SK-N-MC (cell line): ENCODE results near the gene SDE2.
"Not testable (repeated sequence)": the region's sequence is repeated elsewhere in the genome, so short reads cannot be mapped to it uniquely, and the experiment has no call there.

Experiments
- DNase-seq: peaks from one replicate; pipeline ENCODE4 v3.0.0-alpha.2; 2011; ENCODE audit warnings: low read depth, low spot score
- H3K27ac ChIP-seq: fragments of 200-600 bp; sonication (generic); 2 replicates; pipeline ENCODE4 v1.5.1; 2016; ENCODE audit warnings: mixed run types
- H3K36me3 ChIP-seq: fragments of 200-600 bp; sonication (generic); 2 replicates; pipeline ENCODE4 v1.6.1; 2017; ENCODE audit warnings: antibody characterized with exemption, low read length, mixed read lengths; ENCODE audit not compliant: insufficient read depth
- H3K4me3 ChIP-seq: fragments of 200-600 bp; sonication (generic); 2 replicates; pipeline ENCODE4 v1.5.1; 2016
- H3K9ac ChIP-seq: fragments of 200-600 bp; sonication (generic); 2 replicates; pipeline ENCODE4 v1.8.0; 2017; ENCODE audit warnings: mixed run types, mixed read lengths; ENCODE audit not compliant: insufficient read length
- H3K9me3 ChIP-seq: fragments of 200-600 bp; sonication (generic); 2 replicates; pipeline ENCODE4 v1.6.1; 2017; ENCODE audit warnings: low read depth, mild to moderate bottlenecking, antibody characterized with exemption, low read length, moderate library complexity, mixed read lengths
- EZH2 ChIP-seq: fragments of 200-600 bp; sonication (generic); IDR thresholded peaks from one replicate; pipeline ENCODE4 v1.6.1; 2017; ENCODE audit warnings: antibody characterized with exemption
- FOXP2 ChIP-seq: optimal IDR thresholded peaks from 2 replicates; pipeline ENCODE3; 2011; ENCODE audit warnings: mild to moderate bottlenecking, moderate library complexity; ENCODE audit not compliant: insufficient read depth; ENCODE audit errors: extremely low read length, control extremely low read depth
- POLR2AphosphoS5 ChIP-seq: IDR thresholded peaks from 2 replicates; pipeline ENCODE4 v1.6.1; 2012; ENCODE audit warnings: mild to moderate bottlenecking, low read depth, low read length, borderline replicate concordance

Gene SDE2

DNA sequence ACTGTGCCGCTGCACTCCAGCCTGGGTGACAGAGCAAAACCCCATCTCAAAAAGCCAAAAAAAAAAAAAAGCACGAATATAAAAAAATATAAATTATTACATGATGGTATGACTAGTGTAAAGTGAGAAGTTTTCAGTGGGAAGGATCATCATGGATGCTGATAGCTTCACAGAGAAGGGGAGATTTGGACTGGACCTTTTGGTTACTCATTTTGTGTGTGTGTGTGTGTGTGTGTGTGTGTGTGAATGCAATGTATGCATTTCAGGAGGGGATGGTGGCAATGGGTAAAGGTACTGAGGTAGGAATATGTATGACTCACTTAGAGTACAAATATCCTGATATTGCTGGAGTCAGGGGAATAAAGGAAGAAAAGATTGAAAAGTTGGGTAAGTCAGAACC is 22.7 kb upstream of the SDE2 start:
- no peak overlapping the region for H3K27ac ChIP-seq
- H3K4me3 ChIP-seq, result no peak overlapping the region
- TF ChIP-seq EZH2 (no peak), POLR2AphosphoS5 (no peak), FOXP2 (no peak)
- H3K36me3 ChIP-seq, result no peaks in the 10 kb centered on the region
- no peak overlapping the region for H3K9ac ChIP-seq
- DNase-seq, result no peak
- no peaks in the 10 kb centered on the region for H3K9me3 ChIP-seq

DNA sequence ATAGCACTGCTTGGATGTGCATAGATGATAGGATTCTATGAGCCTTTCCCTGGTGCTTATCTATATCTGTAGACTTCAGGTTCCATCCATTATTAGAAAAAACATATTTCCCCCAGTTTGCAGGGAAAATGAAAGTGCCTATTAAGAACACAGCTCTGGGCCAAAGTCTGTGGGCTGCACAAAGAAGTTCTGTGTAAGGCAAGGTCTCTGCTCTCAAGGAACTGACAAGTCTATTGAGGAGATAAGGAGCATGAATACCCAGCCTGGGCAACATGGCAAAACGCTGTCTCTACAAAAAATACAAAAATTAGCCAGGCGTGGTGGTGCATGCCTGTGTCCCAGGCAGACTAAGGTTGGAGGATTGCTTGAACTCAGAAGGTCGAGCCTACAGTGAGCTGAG is 22.3 kb upstream of the SDE2 start:
- Histone ChIP-seq H3K9me3 (no peaks in the 10 kb centered on the region), H3K36me3 (no peaks in the 10 kb centered on the region), H3K9ac (no peak overlapping the region), H3K27ac (no peak overlapping the region), H3K4me3 (no peak overlapping the region)
- TF ChIP-seq POLR2AphosphoS5 (no peak), EZH2 (no peak), FOXP2 (no peak)
- DNase-seq, result no peak

DNA sequence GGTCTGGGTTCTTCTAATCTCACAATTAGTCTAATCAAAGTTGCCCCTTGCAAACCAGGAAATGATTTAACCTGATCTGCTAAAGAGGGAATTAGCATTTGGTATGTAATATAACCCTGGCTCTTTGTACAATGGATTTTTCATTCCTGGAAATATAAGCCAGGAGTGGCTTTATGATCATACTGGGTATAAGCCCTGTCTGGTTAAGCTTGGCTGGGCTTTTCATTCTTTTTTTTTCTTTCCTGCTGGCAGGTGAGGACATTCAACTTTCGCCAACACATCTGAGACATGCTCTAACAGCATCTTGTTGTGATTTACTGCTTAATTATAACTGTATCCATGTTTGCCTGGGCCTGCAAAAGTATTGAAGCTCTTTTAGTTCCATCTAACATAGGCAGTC is 20.4 kb upstream of the SDE2 start:
- no peak for DNase-seq
- H3K36me3 ChIP-seq, result no peaks in the 10 kb centered on the region
- H3K4me3 ChIP-seq, result no peak overlapping the region
- TF ChIP-seq POLR2AphosphoS5 (no peak), EZH2 (no peak), FOXP2 (no peak)
- no peaks in the 10 kb centered on the region for H3K9me3 ChIP-seq
- H3K9ac ChIP-seq, result no peak overlapping the region
- no peak overlapping the region for H3K27ac ChIP-seq

DNA sequence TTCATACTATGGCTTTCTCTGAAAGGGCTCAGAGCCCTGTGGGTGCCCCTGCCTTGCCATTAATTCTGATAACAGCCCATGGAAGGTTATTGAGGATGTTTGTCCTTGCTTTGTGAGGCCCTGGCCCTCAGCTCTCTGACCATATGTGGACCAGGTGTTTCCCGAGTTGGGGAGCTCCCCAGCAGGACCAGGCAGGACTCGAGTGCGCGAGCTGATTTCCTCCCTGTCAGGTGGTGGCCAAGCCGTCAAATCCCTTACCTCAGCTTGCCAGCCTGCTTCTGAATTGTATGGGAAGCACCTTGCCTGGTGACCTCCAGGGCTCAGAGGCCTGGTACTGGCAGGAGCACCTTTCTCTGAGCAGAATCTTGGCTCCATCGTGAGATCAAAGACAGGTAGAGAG is 17.9 kb upstream of the SDE2 start:
- no peak for DNase-seq
- Histone ChIP-seq H3K27ac (no peak overlapping the region), H3K36me3 (no peaks in the 10 kb centered on the region), H3K4me3 (no peak overlapping the region), H3K9ac (no peak overlapping the region), H3K9me3 (no peaks in the 10 kb centered on the region)
- TF ChIP-seq FOXP2, result no peak
- no peak for TF ChIP-seq EZH2
- no peak for TF ChIP-seq POLR2AphosphoS5

DNA sequence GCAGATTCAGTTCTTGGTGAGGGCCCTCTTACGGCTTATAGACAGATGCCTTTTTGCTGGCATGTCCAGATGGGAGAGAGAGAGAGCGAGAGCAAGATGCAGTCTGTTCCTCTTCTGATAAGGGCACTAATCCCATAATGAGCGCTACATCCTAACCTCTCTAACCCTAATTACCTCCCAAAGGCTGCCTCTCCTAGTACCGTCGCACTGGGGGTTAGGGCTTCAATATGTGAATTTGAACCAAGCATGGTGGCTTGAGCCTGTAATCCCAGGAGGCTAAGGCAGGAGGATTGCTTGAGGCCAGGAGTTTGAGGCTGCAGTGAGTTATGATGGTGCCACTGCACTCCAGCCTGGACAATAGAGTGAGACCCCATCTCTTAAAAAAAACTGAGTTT is 10.5 kb upstream of the SDE2 start:
- no peak for DNase-seq
- Histone ChIP-seq H3K4me3 (no peak overlapping the region), H3K9ac (no peak overlapping the region), H3K36me3 (no peaks in the 10 kb centered on the region), H3K9me3 (no peaks in the 10 kb centered on the region), H3K27ac (no peak overlapping the region)
- TF ChIP-seq FOXP2, result no peak
- no peak for TF ChIP-seq POLR2AphosphoS5
- no peak for TF ChIP-seq EZH2

DNA sequence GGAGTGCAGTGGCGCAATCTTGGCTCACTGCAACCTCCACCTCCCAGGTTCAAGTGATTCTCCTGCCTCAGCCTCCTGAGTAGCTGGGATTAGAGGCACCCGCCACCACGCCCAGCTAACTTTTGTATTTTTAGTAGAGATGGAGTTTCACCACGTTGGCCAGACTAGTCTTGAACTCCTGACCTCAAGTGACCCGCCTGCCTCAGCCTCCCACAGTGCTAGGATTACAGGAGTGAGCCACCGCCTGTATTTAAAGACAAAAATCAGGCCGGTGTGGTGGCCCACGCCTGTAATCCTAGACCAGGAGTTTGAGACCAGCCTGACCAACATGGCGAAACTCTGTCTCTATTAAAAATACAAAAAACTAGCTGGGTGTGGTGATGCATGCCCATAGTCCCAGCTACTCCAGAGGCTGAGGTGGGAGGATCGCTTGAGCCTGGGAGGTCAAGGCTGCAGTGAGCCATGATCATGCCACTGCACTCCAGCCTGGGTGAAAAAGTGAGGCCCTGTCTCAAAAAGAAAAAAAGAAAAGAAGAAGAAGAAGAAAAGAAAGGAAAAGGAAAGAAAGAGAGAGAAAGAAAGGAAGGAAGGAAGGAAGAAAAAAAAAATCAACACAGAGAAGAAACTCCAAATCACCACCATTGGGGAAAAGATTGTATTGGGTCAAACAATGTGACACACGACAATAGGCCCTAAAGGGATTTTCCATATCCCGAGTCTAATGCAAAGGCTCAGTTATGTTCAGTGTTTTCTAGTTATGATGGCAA is 8.2 kb upstream of the SDE2 start:
- H3K9ac ChIP-seq, H3K27ac ChIP-seq, H3K4me3 ChIP-seq, DNase-seq, H3K9me3 ChIP-seq, H3K36me3 ChIP-seq: not testable (repeated sequence)

DNA sequence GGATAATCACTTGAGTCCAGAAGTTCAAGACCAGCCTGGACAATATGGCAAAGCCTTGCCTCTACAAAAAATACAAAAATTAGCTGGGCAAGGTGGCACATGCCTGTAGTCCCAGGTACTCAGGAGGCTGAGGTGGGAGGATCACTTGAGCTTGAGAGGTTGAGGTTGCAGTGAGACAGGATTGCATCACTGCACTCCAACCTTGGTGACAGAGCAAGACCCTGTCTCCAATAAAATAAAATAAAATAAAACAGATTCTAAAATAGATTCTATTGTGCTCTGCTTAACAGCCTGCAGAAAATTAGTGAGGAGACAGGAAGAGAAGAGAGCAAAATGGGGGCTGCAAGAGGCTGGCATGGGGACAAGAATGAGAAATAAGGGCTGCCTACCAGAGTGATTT is 7.5 kb upstream of the SDE2 start:
- DNase-seq, result no peak
- no peaks in the 10 kb centered on the region for H3K36me3 ChIP-seq
- TF ChIP-seq FOXP2, result no peak
- no peak overlapping the region for H3K4me3 ChIP-seq
- no peaks in the 10 kb centered on the region for H3K9me3 ChIP-seq
- no peak overlapping the region for H3K9ac ChIP-seq
- H3K27ac ChIP-seq, result no peak overlapping the region

DNA sequence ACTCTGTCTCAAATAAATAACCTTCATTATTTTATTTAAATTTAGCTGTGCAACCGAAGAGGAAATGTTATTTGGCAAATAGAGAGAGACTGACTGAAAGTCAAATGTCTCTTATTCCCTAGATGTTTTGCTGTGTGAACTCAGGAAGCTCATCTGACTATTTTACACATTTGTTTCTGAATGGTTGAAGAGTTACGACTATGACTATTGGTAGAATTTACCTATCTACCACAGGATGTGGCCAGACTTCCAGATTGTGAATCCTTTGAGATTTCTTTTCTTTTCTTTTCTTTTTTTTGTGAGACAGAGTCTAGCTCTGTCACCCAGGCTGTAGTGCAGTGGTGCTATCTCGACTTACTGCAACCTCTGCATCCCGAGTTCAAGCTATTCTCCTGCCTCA is 5.3 kb upstream of the SDE2 start:
- DNase-seq, result no peak
- Histone ChIP-seq H3K9ac (no peak overlapping the region), H3K36me3 (no peaks in the 10 kb centered on the region), H3K27ac (no peak overlapping the region), H3K9me3 (no peaks in the 10 kb centered on the region), H3K4me3 (no peak overlapping the region)
- TF ChIP-seq EZH2 (no peak), FOXP2 (no peak), POLR2AphosphoS5 (no peak)

DNA sequence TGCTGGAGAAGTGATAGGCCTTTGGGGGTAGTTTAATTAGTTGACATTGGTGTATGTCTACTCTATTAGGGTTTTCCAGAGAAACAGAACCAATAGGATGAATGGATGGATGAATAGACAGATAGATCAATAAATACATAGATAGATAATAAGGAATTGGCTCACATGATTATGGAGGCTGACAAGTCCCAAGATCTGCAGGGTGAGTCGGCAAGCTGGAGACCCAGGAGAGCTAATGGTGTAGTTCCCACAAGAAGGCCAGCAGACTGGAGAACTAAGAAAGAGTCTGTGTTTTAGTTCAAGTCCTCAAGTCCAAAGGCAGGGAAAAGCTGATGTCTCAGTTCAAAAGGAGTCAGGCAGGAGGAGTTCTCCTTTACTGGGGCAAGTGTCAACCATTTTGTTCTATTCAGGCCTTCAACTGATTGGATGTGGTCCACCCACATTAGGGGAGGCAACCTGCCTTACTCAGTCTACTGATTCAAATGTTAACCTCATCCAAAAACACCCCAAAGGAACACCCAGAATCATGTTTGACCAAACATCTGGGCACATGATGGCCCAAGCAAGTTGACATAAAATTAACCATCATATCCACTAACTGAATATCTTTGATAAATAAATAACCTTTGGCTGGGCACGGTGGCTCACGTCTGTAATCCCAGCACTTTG is 4.5 kb upstream of the SDE2 start:
- Histone ChIP-seq H3K36me3 (no peaks in the 10 kb centered on the region), H3K9ac (no peak overlapping the region), H3K4me3 (no peak overlapping the region), H3K27ac (no peak overlapping the region), H3K9me3 (no peaks in the 10 kb centered on the region)
- TF ChIP-seq FOXP2 (no peak), POLR2AphosphoS5 (no peak), EZH2 (no peak)
- no peak for DNase-seq
